Fibroblast of pulmonary artery (primary cell): Measurements from ENCODE around the gene SORBS2.
"Not testable (repeated sequence)": the region's sequence is repeated elsewhere in the genome, so short reads cannot be mapped to it uniquely, and the experiment has no call there.

Experiments used
- DNase-seq: peaks from one replicate; pipeline ENCODE4 v3.0.0-alpha.2; 2010; ENCODE audit warnings: low read depth
- H3K4me3 ChIP-seq: replicated peaks from 2 replicates; pipeline ENCODE4 v1.5.1; 2011; ENCODE audit warnings: low read depth, mild to moderate bottlenecking, control low read depth, low read length, moderate library complexity
- CTCF ChIP-seq: IDR thresholded peaks from 2 replicates; pipeline ENCODE4 v1.5.1; 2011; ENCODE audit warnings: mild to moderate bottlenecking, control low read depth, low read length, inconsistent platforms; ENCODE audit errors: missing control alignments

The SORBS2 gene

GRCh38 chr4:185721190-185722028 is 90.6 kb downstream of the SORBS2 start:
- peak; percentile 69 for DNase-seq
- H3K4me3 ChIP-seq = no peak overlapping the region
- no peak for TF ChIP-seq CTCF

GRCh38 chr4:185719500-185719858 is 92.5 kb downstream of the SORBS2 start:
- DNase-seq = no peak
- no peak for TF ChIP-seq CTCF
- H3K4me3 ChIP-seq = no peak overlapping the region

- H3K4me3 ChIP-seq = no peak overlapping the region
- no peak for TF ChIP-seq CTCF
- DNase-seq = no peak
These were observed 93.2 kb downstream of the SORBS2 start for GRCh38 chr4:185718578-185719499.

GRCh38 chr4:185717377-185717741 is 94.6 kb downstream of the SORBS2 start:
- no peak overlapping the region for H3K4me3 ChIP-seq
- no peak for DNase-seq
- TF ChIP-seq CTCF = no peak

GRCh38 chr4:185716577-185717376 is 95.2 kb downstream of the SORBS2 start:
- H3K4me3 ChIP-seq = no peak overlapping the region
- DNase-seq = no peak
- no peak for TF ChIP-seq CTCF

- TF ChIP-seq CTCF = no peak
- H3K4me3 ChIP-seq = no peak overlapping the region
- no peak for DNase-seq
These were observed 95.8 kb downstream of the SORBS2 start for GRCh38 chr4:185716141-185716551.

- not testable (repeated sequence) for H3K4me3 ChIP-seq, DNase-seq
These were observed 97.5 kb downstream of the SORBS2 start for GRCh38 chr4:185714524-185714923.
